ENCODE results near the gene RETSAT.
A peak's percentile ranks its signal among the peaks of the same experiment; 100 is the strongest.
"Not testable (repeated sequence)": the region's sequence is repeated elsewhere in the genome, so short reads cannot be mapped to it uniquely, and the experiment has no call there.

RETSAT gene

GRCh38 chr2:85330839-85331636 is 23.3 kb downstream of the RETSAT start:
- DNase-seq (ENCODE audit: low spot score), result no peak

- DNase-seq (ENCODE audit: low spot score), result not testable (repeated sequence)
Observed at GRCh38 chr2:85329701-85330100, 24.6 kb downstream of the RETSAT start.

- DNase-seq (ENCODE audit: low spot score), result peak; percentile 42
Observed at GRCh38 chr2:85329181-85329651, 25.1 kb downstream of the RETSAT start.

- DNase-seq (ENCODE audit: low spot score), result peak; percentile 92
Observed at GRCh38 chr2:85327822-85328617, 26.3 kb downstream of the RETSAT start, which contains the start of gene TGOLN2. TGOLN2 (minus strand) TSS chr2:85327989; CDS start chr2:85327962, 27 bp downstream.

- peak; percentile 50 for DNase-seq (ENCODE audit: low spot score)
Observed at GRCh38 chr2:85327160-85327821, 27.0 kb downstream of the RETSAT start.

GRCh38 chr2:85326406-85327159 is 27.7 kb downstream of the RETSAT start:
- DNase-seq (ENCODE audit: low spot score), result peak; percentile 36

GRCh38 chr2:85325466-85325811 is 28.9 kb downstream of the RETSAT start:
- DNase-seq (ENCODE audit: low spot score), result no peak

GRCh38 chr2:85324639-85325465 is 29.5 kb downstream of the RETSAT start:
- no peak for DNase-seq (ENCODE audit: low spot score)

- not testable (repeated sequence) for DNase-seq (ENCODE audit: low spot score)
Observed at GRCh38 chr2:85323988-85324367, 30.4 kb downstream of the RETSAT start.

GRCh38 chr2:85323351-85323987 is 30.9 kb downstream of the RETSAT start:
- no peak for DNase-seq (ENCODE audit: low spot score)

GRCh38 chr2:85319796-85320195 is 34.5 kb downstream of the RETSAT start:
- no peak for DNase-seq (ENCODE audit: low spot score)

GRCh38 chr2:85318222-85319074 is 35.9 kb downstream of the RETSAT start:
- no peak for DNase-seq (ENCODE audit: low spot score)

- DNase-seq (ENCODE audit: low spot score), result not testable (repeated sequence)
Observed at GRCh38 chr2:85315921-85316320, 38.4 kb downstream of the RETSAT start.

- DNase-seq (ENCODE audit: low spot score), result no peak
Observed at GRCh38 chr2:85314884-85315242, 39.5 kb downstream of the RETSAT start.

- DNase-seq (ENCODE audit: low spot score), result no peak
Observed at GRCh38 chr2:85312404-85312803, 41.9 kb downstream of the RETSAT start.

- DNase-seq (ENCODE audit: low spot score), result no peak
Observed at GRCh38 chr2:85310330-85310729, 44.0 kb downstream of the RETSAT start.

GRCh38 chr2:85309699-85310321 is 44.5 kb downstream of the RETSAT start:
- no peak for DNase-seq (ENCODE audit: low spot score)

GRCh38 chr2:85308896-85309555 is 45.3 kb downstream of the RETSAT start:
- DNase-seq (ENCODE audit: low spot score), result no peak
